GM21367 (cell line): Measurements from ENCODE around the gene DGKH.
A peak's percentile ranks its signal among the peaks of the same experiment; 100 is the strongest.
"Not testable (repeated sequence)": the region's sequence is repeated elsewhere in the genome, so short reads cannot be mapped to it uniquely, and the experiment has no call there.

Experiments
- ATAC-seq: cut with Tn5 transposase; IDR thresholded peaks from one replicate; pipeline ENCODE4 v1.9.1; 2021; ENCODE audit not compliant: unreplicated experiment

DGKH gene

DNA sequence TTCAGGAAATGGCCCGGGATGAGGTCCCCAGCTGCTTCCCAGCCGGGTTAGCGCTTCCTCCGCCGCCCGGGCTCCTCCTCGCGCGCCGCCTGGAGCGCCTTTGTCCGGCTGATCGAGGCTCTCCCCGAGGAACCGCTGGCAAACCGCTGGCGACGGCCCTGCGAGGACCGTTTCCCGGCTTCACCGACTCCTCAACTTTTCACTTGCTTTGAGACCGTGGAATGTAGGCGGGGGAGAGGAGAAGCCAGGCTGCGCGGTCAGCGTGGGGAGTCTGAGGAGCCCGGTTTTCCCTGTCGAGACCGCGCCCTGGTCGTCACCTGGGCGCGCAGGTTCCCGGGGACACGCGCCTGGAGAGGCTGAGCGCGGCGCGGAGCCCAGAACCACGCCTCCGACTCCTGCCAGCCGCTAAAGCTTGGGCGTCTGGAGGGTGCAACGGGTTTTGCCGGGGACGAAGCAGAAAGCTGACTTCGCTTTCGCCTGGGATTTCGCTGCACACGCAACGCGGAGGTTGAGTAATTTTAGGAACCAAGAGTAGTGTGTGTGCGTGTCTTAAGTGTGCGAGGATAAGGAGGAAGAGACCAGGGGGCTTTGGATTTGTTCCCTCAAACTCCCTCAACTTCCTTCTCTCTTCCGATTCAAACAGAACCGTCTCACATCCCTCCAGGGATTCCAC lies 7.3 kb upstream of the DGKH start:
- ATAC-seq: peak; percentile 2

DNA sequence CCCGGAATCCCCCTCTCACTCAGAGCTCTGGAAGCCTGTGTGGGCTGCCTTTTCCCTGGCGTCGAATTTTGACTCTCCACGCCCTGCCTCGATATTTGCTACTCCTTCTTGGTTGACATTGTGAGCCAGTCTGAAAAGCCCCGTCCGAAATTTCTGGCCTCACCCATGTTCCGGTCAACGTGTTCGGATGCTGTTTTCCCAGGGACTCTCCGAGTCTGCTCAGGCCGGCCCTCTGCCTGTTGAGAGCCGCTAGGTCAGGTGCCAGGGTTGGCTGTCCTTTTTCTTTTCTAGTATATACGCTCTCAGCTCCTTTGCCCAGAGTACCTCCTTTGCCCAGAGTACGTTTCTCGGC lies 6.8 kb upstream of the DGKH start:
- ATAC-seq: no peak

DNA sequence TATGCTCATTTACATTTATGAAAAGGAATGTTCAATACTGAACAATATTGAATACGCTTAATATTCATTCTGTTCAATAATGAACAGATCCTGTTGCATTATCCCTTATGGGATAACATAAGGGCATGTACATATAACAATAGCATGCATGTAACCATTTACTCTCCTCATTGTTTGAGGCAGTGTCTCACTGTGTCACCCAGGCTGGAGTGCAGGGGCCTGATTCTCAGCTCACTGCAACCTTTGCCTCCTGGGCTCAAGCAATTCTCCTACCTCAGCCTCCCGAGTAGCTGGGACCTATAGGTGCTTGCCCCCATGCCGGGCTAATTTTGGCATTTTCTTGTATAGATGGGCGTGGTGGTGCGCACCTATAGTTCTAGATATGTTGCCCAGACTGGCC lies 4.8 kb upstream of the DGKH start:
- ATAC-seq: no peak

DNA sequence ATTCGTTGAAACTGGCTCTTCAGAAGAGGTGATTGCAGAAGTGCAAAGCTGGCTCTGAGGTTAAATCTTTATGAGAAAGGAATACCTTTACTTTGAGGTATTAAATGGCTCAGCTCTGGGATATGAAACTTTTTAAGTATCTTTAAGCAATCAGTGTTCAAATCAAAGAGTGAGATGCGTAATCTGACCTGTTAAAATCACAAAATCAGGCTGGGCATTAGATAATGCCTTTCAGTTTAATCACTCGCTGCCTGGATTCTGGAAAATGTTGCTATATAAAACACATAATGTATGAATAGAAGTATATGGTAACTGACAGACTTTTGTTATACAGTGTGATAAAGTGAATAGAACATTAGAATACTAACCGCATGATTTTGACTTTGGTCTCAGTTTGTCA lies 2.0 kb upstream of the DGKH start:
- no peak for ATAC-seq

DNA sequence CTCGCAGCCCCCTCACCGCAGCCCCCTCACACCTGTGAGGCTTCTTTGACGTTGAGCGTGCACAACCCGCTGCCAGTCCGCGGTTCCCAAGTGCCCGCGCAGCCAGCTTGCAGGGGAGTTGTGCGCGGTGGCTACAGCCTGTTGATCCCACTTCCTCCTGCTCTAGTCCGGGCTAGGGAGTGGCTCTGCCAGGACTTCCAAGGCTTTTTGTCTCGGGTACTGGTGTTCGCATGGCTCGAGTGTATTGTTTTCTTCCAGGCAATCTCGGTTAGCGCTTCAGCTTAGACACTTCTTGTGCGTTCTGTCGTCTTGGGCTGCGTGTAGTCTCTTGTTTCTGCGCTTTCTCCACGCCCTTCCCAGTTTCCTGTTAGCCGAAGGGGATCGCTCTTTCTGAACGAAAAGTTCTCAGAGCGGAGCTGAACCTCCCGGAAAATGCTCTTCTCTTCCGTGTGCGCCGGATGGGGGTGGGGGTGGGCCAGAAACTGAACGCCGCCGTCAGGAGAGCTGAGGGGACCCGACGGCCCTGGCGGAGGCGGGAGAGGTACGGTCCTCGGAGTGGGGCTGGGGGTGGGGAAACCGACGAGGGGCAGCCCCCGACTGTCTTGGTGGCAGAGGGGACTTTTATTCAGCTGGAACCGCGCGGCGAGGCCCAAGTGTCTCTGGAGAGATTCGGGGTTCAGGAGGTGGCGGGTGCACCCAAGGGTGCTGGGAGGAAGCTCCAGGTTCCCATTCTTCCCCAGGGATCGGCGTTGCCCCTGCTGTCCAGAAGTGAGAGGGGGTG lies 697 bp upstream of the DGKH start:
- no peak for ATAC-seq

DNA sequence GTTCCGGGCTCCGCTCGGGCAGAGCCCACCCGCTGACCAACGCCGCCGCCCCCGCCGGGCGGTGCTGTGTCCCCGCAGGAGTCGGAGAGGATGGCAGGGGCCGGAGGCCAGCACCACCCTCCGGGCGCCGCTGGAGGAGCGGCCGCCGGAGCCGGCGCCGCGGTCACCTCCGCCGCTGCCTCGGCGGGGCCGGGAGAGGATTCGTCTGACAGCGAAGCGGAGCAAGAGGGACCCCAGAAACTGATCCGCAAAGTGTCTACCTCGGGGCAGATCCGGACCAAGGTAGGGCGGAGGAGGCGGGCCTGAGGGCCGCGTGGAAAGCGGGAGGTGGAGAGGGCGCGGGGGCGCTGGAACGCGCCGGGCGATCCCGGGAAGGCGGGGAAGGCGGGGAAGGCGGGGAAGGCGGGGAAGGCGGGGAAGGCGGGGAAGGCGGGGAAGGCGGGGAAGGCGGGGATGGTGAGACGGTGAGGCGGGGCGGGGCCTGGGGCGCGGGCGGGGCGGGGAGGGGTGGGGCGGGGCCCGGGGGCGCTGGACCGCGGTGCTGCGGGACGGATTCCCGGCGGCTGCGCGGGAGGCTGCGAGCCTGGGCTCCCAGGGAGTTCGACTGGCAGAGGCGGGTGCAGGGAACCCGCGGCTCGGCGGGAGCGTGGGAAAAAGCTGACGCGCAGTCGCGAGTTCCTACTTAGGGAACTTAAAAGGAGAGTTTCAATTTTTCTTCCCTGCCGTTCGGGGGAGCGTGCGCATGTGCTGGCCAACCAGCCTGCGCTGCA lies 421 bp downstream of the DGKH start:
- ATAC-seq: peak; percentile 37

DNA sequence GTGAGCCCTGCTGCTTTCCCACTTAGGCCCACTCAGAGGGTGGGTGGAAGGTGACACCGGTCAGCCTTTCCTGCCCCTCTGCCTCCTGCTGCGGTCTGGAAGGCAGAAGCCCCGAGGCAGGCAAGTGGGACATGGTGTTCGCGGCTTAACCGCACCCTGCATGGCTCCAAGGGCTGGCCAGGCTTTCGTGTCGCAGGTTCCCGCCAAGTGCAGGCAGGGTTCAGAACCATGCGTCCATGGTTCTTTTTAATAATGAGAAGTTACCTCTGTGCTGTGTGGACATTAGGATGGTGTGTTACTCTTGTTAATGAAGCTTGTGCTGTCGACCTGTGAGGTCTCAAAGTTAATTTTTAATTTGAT lies 986 bp downstream of the DGKH start:
- ATAC-seq: peak; percentile 26

DNA sequence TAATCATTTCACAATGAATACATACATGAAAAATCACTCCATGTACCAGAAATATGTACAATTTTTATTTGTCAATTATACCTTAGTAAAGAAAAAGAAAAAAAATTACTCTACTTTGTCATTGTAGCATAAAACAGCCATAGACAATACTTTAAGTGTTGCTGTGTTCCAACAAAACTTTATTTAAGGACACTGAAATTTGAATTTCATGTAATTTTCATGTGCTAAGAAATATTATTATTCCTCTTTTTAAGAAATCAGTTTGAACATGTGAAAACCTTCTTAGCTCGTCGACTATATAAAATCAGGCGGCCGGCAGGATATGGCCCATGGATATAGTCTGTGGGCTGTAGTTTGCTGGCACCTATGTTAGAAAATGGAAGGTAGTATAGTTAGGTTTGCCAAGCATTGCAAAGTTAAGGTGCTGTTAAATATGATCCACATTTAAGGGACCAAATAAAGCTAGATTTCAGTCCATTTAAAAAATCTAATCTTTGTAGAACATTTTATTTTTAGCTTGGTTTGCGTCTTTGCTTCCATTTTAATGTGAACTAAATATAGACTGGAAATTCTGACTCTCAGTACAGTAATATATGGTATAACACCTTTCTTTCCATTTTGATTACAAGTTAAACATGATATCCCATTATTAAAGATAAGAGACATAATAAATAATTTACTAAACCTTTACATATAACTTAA lies 6.5 kb downstream of the DGKH start:
- no peak for ATAC-seq

DNA sequence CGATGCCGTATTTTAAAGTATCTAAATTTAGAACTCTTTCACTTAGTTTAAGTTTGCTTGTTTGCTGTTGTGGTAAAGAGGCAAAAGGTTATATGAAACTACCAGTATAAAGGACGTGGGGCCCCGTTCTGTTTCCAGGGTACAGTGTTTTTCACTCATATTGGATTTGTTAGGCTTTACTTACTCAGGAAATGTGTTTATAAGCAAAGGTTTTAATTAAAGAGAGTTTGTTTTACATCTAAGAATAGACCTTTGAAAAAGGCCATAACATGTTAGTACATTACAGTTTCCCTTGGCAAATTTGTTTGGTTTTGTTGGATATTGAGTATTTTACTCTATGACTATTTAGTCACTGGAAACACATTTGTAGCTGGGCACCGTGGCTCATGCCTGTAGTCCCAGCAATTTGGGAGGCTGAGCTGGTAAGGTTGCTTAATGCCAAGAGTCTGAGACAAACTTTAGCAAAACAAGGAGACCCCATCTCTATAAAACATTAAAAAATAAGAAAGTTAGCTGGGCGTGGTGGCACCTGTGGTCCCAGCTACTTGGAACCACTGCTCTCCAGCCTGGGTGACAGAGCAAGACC lies 7.1 kb downstream of the DGKH start:
- ATAC-seq: no peak

DNA sequence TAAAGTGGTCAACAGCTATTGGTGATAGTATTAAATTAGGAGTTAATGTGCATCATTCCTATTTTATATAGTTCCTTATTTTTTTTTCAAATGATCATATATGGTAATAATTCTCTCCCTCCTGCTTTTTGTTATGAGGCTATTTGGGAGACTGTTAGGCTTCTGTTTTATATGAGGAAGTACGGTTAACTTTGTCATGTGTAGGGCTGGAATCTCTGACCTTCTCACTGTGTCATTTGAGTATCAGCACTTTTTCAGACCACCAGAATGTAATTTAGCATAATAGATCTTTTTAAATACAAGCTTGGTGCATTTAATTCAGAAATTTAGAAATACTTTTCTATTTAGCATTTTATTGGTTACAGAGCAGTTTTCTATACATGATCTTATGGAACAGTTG lies 7.7 kb downstream of the DGKH start:
- ATAC-seq: no peak

DNA sequence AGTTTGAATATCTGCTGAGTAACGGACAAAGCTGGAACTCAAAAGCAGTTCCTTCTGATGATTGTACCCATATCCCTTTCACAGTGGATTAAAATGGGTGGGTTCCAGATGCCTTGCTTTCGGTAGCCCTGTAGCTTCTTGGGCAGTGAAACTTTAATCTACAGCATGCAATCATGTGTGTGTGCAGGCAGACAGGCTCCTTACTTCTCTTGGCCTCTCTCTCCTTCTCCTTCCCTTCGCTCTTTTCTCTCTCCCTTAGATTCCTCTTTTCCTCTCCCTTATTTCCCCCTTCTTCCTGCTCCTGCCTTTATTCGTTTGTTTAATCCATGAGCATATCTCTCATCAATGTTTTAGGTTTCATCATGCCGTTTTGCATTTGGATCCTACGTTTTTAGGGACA lies 8.1 kb downstream of the DGKH start:
- no peak for ATAC-seq

DNA sequence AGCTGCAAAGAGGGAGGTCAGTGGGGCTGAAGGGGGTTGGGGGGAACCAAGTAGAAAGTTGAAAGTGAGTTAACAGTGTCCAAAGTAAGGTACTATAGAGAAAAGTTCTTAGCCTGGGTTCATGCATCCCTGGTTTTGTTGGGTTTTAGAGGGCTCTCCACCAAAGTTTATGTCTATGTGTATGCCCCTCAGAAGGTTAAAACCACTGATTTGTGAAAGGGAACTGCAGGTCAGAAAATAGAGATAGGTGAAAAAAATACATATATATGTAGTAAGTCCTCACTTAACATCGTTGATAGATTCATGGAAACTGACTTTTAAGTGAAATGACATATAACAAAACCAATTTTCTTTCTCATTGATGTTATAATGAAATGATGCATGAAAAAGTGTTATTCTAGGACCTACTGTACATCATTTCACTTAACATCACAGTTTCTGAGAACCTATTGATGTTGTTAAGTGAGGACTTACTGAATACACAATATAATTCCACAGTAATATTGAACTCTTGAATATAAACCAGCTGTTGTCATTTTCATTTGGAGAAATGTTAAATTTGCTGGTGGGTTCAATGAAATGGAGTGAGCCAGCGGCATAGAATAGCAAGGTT lies 9.6 kb downstream of the DGKH start:
- ATAC-seq: no peak

DNA sequence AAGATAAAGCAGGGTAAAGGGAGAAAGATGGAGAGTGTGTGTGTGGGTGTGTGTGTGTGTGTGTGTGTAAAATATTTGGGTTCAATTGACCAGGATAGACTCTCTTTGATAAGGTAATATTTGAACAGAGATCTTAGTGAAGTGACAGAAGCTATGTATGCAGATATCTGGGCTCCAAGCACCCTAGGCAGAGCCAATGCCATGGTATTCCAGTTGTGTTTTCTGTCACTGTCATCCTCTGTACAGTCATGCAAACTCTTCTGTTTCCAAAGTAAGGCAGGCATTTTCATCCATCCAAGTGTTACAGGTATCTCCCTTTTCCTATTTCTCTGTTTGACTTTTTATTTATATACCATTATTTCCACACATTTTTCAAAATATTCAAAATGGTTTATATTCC lies 13.5 kb downstream of the DGKH start:
- ATAC-seq: no peak

DNA sequence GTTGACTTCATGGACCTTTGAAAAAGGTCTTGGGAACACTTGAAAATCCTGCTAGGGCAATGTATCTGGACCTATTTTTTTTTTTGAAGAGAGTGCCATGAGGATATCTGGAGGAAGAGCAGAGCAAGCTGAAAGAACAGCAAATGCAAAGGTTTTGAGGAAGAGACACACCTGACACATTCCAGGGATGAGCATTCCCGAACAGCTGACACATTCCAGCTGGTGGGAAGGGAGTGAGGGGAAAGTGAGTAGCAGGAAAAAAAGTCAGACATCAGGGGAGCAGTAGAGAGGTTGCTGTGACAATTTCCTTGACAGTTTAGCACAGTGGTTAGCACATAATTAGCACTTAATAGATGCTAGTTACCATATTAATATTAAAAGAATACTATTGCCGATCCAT lies 14.7 kb downstream of the DGKH start:
- ATAC-seq: no peak

DNA sequence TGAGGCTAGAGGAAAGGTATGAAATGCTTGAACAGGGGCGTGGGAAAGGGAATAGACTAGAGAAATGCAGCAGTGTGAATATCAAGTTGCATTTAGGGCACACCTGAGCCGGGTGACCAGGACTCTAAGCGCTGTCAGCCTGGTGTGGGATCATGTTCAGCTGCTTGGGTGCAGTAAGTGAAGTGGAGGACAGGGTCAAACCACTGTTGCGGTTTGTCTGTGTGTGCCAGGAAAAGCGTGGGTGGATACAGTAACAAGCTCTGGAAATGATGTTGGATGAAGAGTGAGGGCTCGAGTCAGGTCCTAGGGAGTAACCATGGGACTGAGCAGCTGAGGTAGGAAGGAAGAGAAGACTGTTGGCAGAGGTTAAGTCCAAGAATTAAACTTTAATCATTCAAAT lies 15.8 kb downstream of the DGKH start:
- no peak for ATAC-seq

DNA sequence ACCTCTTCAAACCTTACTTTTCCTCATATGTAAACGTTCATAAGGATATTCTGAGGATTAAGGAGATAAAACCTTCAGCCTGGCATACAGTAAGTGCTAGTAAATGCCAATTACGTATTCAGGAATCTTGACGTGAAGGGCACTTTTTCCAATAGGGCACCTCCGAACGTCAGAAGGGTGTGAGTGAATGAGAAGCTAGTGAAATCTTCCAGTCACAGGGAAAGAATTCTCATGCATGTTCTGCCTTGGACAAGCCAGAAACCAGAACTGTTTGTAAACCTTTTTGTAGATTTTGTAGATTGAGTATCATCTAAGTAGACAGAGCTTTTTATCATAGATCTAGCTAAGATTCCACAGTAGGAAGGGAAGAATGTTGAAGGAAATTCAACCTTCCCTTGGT lies 16.5 kb downstream of the DGKH start:
- ATAC-seq: no peak

DNA sequence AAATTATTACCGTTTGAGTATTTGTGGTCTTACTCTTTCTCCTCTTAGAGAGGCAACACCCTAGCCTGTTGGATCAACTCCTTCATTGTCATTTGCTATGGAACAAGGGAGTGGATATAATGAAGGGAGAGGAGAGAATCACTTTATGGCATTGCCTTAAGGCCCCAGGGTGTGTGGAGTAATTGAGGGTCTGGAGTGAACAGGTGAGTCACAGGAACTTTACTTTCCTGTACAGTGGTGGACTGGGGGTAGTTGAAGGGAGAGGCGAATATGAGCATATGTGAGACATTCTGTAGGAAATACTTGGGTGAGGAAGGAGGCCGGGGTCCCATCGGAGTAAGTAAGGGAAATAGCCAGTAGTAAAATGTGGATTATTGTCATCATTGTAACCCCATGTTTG lies 17.0 kb downstream of the DGKH start:
- ATAC-seq: no peak

DNA sequence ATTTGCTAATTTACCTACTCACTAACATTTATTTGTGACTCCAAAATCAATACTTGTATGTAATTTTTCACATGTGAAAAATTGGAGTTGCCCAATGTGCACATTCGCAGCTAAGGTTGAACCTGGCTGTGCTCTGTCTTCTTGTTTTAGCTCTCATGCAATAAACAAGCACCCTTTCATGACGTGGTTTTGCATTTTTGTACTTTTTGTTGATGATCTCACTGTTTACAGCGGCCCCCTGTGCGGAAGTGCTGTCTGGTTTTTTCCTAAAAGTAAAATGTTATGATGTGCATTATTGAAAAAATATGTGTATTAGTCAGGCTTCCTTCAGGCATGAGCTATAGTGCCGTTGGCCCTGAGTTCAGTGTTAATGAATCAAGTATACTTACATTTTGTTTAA lies 18.1 kb downstream of the DGKH start:
- ATAC-seq: no peak

DNA sequence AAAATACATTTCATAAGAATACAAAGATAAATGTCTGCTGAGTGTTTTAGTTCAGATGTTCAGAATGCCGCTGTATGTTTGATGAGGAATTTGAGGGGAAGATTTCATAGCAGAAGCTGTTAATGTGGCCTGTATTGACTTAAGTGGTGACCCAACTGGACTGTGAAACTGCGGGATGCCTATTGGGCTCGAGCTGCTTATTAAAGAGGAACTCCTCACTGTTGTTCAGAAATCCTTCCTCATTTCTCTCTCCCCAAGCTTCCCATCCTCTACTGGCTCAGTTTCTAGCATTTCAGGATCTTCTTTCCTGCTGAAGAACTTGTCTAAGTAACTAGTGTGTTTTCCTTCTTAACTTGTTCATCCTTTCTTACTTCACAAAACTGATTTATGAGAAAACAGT lies 20.4 kb downstream of the DGKH start:
- ATAC-seq: no peak

DNA sequence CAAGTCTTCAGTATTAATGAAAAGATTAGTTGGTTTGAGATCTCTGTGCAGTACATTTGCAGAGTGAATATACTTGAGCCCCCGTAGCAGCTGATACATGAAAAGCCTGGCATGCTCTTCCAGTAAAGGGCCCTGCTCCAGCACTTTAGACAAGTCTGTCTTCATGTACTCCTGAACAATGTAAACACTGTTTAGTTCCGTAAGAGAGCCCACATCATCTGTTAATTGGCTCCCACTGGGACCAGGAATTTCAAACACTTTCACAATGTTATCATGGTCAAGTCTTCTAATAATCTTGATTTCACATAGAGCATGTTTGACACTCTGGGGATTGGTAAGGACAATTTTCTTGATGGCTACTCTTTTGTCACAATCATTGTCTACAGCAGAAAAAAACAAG lies 22.2 kb downstream of the DGKH start:
- not testable (repeated sequence) for ATAC-seq

DNA sequence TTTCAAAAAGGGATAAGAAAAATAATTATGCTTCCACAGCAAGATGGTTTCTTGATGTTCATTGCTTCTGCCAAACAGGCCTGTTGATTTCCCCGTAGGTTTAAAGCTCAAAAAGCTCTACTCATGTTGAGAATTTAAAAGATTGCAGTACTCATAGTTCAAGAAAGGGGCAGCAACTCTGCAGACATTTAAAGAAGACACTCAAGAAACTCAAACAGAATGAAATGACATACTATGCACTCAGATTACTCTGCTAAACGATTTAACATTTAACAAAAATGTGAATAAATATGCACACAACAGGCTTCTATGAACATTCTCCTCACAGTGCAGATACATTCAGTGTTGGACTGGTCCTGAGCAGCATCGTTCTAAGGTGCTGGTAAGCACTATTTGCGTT lies 22.7 kb downstream of the DGKH start:
- ATAC-seq: not testable (repeated sequence)
